Activated T-cell treated with anti-CD3 and anti-CD28 coated beads, Interleukin-2, amount 50 U/mL, for 24 hours (primary cell): ENCODE measurements around the gene MSANTD1.

Source experiments
- DNase-seq: peaks from one replicate; pipeline ENCODE4 v3.0.0-alpha.2; 2020
- H3K27ac Mint-ChIP-seq: 2 replicates; pipeline ENCODE4 v1.8.0; 2020; ENCODE audit warnings: mild to moderate bottlenecking, mixed read lengths
- H3K27me3 Mint-ChIP-seq: 2 replicates; pipeline ENCODE4 v1.8.0; 2020; ENCODE audit warnings: mixed read lengths
- H3K36me3 Mint-ChIP-seq: 2 replicates; pipeline ENCODE4 v1.8.0; 2020; ENCODE audit warnings: low read depth, mixed read lengths
- H3K4me1 Mint-ChIP-seq: 2 replicates; pipeline ENCODE4 v1.8.0; 2020; ENCODE audit warnings: low read depth, mixed read lengths
- H3K4me3 Mint-ChIP-seq: 2 replicates; pipeline ENCODE4 v1.8.0; 2020; ENCODE audit warnings: mild to moderate bottlenecking, moderate library complexity, mixed read lengths
- H3K9me3 Mint-ChIP-seq: 2 replicates; pipeline ENCODE4 v1.8.0; 2020; ENCODE audit warnings: mixed read lengths

Gene MSANTD1

GRCh38 chr4:3268395-3269104 is 19.6 kb downstream of the MSANTD1 start:
- Mint-ChIP-seq H3K27ac (no peak overlapping the region), H3K36me3 (no peaks in the 10 kb centered on the region), H3K4me3 (no peak overlapping the region), H3K4me1 (no peaks in the 10 kb centered on the region), H3K27me3 (no peaks in the 10 kb centered on the region), H3K9me3 (no peaks in the 10 kb centered on the region)
- no peak for DNase-seq

DNA sequence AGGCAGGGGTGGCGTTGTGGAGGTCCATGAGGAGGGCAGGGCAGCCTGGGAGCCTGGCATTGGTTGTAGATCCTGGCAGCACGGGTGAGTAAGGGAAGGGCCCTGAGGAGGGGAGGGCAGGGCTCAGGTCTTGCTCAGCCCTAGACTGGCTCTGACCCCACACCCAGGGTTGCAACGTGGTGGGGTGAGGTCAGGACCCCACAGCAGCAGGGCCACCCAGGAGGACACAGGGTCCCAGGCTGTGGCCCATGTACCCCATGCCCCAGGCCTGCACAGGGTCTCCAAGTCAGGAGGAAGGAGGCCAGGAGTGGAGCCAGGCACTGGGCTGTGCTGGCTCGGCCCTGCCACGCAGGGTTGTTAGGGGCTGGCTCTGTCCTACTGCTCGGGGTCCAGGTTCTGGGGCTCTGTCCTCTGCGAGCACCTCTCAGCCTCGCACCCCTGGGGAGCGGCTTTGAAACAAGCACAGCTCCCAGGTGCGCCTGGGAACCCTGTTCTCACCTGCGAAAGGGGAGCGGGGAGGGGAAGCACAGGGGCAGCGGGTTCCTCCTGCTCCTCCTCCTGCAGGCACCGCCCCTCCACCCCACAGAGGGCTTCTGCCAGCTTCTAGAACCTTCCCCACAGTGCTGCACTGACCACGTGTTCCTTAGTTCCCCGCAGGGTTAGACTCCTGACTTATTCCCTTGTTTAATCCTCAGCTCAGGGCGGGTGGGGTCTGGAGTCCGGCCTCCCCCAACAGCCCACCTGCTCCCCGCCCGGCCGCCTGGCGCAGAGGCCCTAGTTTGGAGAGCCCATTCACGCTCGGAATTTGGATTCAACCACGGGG is 20.4 kb downstream of the MSANTD1 start:
- no peak for DNase-seq
- no peaks in the 10 kb centered on the region for H3K27me3 Mint-ChIP-seq
- no peaks in the 10 kb centered on the region for H3K9me3 Mint-ChIP-seq
- no peaks in the 10 kb centered on the region for H3K36me3 Mint-ChIP-seq
- H3K4me3 Mint-ChIP-seq: no peak overlapping the region
- H3K4me1 Mint-ChIP-seq: no peaks in the 10 kb centered on the region
- H3K27ac Mint-ChIP-seq: no peak overlapping the region

DNA sequence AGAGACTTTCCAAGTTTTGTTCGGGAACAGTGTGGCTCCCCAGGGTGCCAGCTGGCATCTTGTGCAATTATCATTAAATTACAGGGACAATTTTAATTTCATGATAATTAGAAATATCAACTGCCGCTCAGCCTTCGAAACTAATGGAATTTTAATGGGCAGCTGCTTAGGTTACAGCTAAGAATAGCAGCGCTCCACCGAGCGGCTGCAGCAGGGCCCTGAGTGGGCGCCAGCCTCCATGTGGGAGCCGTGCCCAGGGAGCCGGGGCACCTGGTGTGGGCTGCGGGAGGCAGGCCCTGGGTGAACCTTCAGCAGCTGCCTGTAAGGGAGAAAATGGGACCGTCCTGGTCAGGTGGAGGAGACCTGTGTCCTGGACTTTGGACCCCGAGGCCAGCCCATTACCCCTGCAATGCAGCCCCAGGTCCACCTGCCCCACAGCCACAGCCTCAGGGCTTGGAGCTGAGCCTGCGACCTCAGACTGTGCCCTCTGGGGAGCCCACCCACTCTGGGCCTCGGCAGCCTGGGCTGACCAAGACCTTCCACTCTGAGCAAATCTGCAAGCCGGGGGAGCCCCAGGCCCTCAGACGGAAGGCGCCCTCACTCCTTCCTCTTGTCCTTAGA is 21.1 kb downstream of the MSANTD1 start:
- H3K4me3 Mint-ChIP-seq: no peak overlapping the region
- no peaks in the 10 kb centered on the region for H3K27me3 Mint-ChIP-seq
- no peaks in the 10 kb centered on the region for H3K36me3 Mint-ChIP-seq
- H3K4me1 Mint-ChIP-seq: no peaks in the 10 kb centered on the region
- H3K9me3 Mint-ChIP-seq: no peaks in the 10 kb centered on the region
- DNase-seq: no peak
- H3K27ac Mint-ChIP-seq: no peak overlapping the region

DNA sequence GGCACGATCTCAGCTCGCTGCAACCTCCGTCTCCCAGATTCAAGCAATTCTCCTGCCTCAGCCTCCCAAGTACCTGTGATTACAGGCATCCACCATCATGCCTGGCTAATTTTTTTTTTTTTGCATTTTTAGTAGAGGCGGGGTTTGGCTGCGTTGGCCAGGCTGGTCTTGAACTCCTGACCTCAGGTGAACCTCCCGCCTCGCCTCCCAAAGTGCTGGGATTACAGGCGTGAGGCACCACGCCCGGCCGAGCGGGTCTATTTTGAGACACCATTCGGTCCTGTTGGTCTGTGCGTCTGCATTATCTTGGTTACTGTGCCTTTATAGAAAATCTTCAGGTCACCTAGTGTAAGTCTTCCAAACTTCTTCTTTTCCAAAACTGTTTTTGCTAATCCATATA is 22.2 kb downstream of the MSANTD1 start:
- no peak for DNase-seq
- no peaks in the 10 kb centered on the region for H3K9me3 Mint-ChIP-seq
- H3K4me1 Mint-ChIP-seq: no peaks in the 10 kb centered on the region
- no peak overlapping the region for H3K4me3 Mint-ChIP-seq
- H3K36me3 Mint-ChIP-seq: no peaks in the 10 kb centered on the region
- no peaks in the 10 kb centered on the region for H3K27me3 Mint-ChIP-seq
- no peak overlapping the region for H3K27ac Mint-ChIP-seq

- Mint-ChIP-seq H3K27me3 (no peaks in the 10 kb centered on the region), H3K27ac (no peak overlapping the region), H3K4me3 (no peak overlapping the region), H3K36me3 (no peaks in the 10 kb centered on the region), H3K9me3 (no peaks in the 10 kb centered on the region), H3K4me1 (no peaks in the 10 kb centered on the region)
- DNase-seq: no peak
These were observed 28.0 kb downstream of the MSANTD1 start for GRCh38 chr4:3276986-3277385.

- no peak for DNase-seq
- Mint-ChIP-seq H3K27ac (no peak overlapping the region), H3K4me3 (no peak overlapping the region), H3K4me1 (no peaks in the 10 kb centered on the region), H3K9me3 (peaks cover 4% of the 10 kb centered on the region), H3K36me3 (no peaks in the 10 kb centered on the region), H3K27me3 (no peaks in the 10 kb centered on the region)
These were observed 31.5 kb downstream of the MSANTD1 start for GRCh38 chr4:3280466-3280865.

DNA sequence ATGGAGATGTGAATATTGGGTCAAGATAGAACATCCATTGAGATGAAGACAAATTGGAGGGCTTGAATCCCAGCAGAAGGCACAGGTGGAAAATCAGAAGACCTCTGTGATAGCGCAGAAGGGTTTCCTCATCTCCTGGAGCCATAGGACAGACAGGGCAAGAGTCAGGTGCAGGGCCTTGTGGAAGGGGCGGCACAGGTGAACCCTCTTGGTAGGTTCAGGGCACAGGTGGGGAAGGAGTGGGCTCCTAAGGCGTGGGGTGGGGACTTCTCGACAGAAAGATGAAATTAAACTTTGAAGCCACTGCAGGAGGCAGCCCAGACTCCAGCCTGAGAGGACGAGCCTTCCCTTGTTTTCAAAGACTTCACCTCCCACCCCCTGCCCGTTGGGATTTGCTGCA is 34.5 kb downstream of the MSANTD1 start:
- H3K36me3 Mint-ChIP-seq: no peaks in the 10 kb centered on the region
- peaks cover 4% of the 10 kb centered on the region for H3K9me3 Mint-ChIP-seq
- no peak for DNase-seq
- no peak overlapping the region for H3K4me3 Mint-ChIP-seq
- peaks cover 15% of the 10 kb centered on the region for H3K27me3 Mint-ChIP-seq
- no peak overlapping the region for H3K27ac Mint-ChIP-seq
- peaks cover 3% of the 10 kb centered on the region for H3K4me1 Mint-ChIP-seq

- no peak overlapping the region for H3K4me3 Mint-ChIP-seq
- H3K36me3 Mint-ChIP-seq: no peaks in the 10 kb centered on the region
- peaks cover 15% of the 10 kb centered on the region for H3K27me3 Mint-ChIP-seq
- no peak for DNase-seq
- H3K4me1 Mint-ChIP-seq: peaks cover 3% of the 10 kb centered on the region
- H3K9me3 Mint-ChIP-seq: peaks cover 4% of the 10 kb centered on the region
- H3K27ac Mint-ChIP-seq: no peak overlapping the region
These were observed 35.0 kb downstream of the MSANTD1 start for GRCh38 chr4:3283916-3284315.

DNA sequence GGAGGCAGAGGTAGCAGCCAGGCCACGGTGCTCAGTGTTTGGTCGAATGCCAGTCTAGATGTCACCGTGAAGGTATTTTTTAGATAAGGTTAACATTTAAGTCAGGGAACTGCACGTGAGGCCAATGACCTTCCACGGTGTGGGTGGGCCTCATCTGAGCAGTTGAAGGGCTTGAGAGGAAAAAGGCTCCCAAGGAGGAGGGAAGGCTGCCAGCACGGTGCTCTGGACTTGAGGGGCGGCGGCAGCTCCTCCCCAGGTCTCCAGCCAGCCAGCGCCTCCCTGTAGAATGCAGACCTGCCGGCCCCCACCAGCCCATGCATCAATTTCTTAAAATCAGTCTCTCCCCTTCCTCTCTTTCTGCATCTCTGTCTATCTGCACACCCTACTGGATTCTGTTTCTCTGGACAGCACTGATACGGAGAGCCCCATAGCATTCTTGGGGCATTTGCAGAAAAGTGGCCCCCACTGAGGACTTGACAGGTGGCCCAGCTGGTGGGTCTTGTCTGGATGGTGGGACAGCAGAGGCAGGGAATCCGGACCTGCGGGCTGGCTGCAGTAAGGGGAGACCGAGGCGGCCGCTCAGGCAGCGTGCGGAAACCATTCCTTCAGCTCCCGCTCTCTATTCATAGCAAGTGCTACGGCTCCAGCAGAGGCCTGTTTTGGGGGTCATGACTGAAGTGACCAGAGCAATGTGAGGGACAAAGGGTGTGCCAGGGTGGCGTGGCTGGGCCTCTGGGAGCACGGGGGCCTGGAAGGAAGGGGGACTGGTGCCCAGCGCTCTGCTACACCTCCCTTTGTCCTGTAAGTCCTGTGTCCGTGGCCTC is 36.0 kb downstream of the MSANTD1 start:
- Mint-ChIP-seq H3K4me1 (peaks cover 3% of the 10 kb centered on the region), H3K27ac (no peak overlapping the region), H3K27me3 (peaks cover 15% of the 10 kb centered on the region), H3K9me3 (peaks cover 4% of the 10 kb centered on the region), H3K4me3 (no peak overlapping the region), H3K36me3 (no peaks in the 10 kb centered on the region)
- peak; percentile 11 for DNase-seq

DNA sequence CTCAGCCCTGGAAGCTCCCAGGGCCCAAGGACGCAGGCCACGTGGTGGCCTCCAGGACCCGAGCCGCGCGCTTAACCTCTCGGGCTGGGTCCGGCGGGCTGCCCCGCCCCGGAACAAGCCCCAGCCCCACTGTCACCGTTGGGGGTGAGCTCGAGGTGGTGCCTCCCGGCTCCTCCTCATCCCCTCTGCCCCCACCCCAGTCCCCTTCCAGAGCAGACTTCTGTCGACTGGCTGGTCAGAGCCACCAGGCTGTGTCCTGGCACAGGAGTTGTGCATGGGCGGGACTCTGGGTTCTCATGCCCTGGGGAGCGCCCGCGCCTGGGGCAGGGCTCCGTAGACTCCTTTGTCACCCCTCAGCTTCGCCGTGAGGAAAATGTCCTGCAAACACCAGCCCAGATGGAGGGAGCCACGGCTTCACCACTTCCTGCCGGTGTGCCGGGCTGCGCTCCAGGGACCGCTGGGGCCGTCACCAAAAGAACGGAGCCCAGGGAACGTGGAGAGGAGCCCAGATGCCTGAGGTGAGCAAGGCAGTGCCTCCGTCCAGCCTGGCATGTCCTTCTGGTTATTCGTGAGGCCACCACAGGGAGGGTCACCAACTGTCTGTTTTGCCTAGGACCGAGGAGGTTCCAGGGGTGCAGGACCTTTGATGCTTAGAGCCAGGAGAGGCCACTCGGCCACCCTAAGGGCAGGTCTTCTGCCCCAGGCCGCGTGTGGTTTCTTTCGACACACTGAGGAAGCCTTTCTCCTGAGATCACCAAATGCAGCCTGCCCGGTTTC is 36.8 kb downstream of the MSANTD1 start:
- Mint-ChIP-seq H3K9me3 (peaks cover 4% of the 10 kb centered on the region), H3K27me3 (peaks cover 20% of the 10 kb centered on the region), H3K4me1 (peaks cover 3% of the 10 kb centered on the region), H3K4me3 (no peak overlapping the region), H3K27ac (no peak overlapping the region), H3K36me3 (no peaks in the 10 kb centered on the region)
- DNase-seq: no peak

DNA sequence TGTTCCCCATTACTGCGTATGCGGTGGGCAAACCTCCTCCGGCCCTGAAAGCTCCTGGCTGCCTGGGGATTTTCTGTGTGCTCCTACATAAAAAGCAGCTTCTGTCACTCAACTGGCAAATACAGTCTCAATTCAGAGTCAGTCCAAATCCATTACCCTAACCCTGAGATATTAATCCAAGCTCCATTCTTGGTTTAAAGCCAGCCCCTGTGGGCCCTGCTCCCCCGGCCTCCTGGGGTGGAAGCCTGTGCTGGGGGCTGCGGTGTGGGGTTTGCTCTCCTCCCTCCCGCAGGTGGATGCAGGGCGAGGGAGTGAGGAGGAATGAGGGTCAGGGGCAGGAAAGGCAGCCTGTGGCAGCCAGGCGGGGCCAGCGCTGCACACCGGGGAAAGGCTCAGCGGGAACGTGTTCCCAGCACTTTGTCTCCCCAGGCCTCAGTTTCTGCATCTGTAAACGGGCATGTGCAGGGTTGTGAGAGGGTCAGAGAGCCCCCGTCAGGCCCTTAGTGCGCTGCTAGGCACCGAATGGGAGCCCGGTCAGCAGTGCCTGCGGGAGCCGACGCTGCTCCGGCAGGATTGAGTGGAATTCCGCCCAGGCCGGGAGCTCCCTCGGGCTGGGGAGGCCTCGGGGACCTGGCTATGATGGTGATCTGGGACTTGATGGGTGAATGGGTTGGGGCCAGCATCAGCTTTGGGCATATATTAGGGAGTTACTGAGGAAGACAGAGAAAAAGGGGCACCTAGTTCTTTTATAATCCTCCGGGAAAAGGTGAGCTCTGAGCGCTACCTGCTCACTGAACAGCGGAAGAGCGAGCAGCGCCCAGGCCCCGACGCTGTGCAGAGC is 37.6 kb downstream of the MSANTD1 start:
- Mint-ChIP-seq H3K9me3 (peaks cover 4% of the 10 kb centered on the region), H3K4me1 (peaks cover 6% of the 10 kb centered on the region), H3K27ac (no peak overlapping the region), H3K27me3 (peaks cover 22% of the 10 kb centered on the region), H3K4me3 (no peak overlapping the region), H3K36me3 (no peaks in the 10 kb centered on the region)
- DNase-seq: peak; percentile 20

DNA sequence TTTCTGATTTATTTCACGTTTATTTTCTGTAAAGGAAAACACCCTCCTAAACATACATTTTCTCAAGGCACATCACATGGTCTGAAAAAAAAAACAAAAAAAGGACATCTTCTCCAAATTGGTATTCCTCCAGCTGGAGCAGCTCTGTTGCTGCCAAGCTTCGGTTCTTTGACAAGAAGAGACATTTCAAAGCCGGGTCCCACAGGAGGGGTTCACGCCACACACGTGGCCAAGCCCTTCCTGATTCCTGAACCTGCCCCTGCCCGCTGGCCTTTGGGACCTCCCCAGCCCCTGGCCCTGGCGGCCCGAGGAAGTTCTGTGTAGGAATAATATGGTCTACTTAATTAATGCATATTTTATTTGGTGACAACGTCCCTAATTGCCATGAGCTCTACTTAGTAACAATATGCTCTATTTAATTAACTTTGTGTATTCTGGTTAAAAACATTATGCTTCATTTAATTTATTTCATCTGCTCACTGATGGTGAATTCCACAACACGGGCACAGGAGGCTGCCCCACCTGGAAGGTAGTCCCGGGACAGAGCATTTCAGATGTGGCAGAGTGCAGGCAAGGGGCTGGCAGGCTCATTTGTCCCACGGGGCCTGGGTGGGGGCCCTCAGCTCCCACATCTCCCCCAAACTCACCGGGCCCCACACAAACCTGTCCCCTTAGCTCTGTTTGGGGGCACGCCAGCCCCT is 38.5 kb downstream of the MSANTD1 start:
- H3K27ac Mint-ChIP-seq: no peak overlapping the region
- no peak overlapping the region for H3K4me3 Mint-ChIP-seq
- no peaks in the 10 kb centered on the region for H3K36me3 Mint-ChIP-seq

More for the DNA sequence above, 38.5 kb downstream of the MSANTD1 start:
- DNase-seq: peak; percentile 24
- Mint-ChIP-seq H3K4me1 (peaks cover 10% of the 10 kb centered on the region), H3K9me3 (peaks cover 4% of the 10 kb centered on the region), H3K27me3 (peaks cover 26% of the 10 kb centered on the region)
